ENCODE results near the gene MICAL3. TPM values are rescaled to one million over a fixed set of nuclear protein-coding genes. Genes with fewer than 3 reads are reported as not detected.

Gene MICAL3
- total RNA-seq, 1 experiment from 2014 or later, result 23.7 TPM

GRCh38 chr22:17770180-17771077 lies 253.9 kb downstream of the MICAL3 start:
- intact Hi-C loops (cut with micrococcal nuclease), result no loop called here
- CTCF ChIA-PET, result no interaction called here

GRCh38 chr22:17769716-17770082 lies 254.7 kb downstream of the MICAL3 start:
- no peak for ATAC-seq
- Histone ChIP-seq H3K4me1 (ENCODE audit: insufficient read depth, low read length) (peaks cover 19% of the 10 kb centered on the region), H3K27me3 (ENCODE audit: low read length) (no peaks in the 10 kb centered on the region), H2AFZ (ENCODE audit: low read length) (no peak overlapping the region), H3F3A (ENCODE audit: low read length, unreplicated experiment) (no peaks in the 10 kb centered on the region), H3K79me2 (ENCODE audit: low read length) (peaks cover 63% of the 10 kb centered on the region), H3K9ac (ENCODE audit: low read length) (no peak overlapping the region), H3K9me3 (ENCODE audit: low read length) (no peaks in the 10 kb centered on the region), H3K4me2 (ENCODE audit: low read length) (no peak overlapping the region), H4K20me1 (ENCODE audit: low read length) (0 out of 2 replicates have a peak, but pooled peaks cover 4% of the 10 kb centered on the region), H3K9me2 (replicated peaks; ENCODE audit: low read length) (no peaks in the 10 kb centered on the region), H3K4me3 (ENCODE audit: low read length) (no peak overlapping the region), H3K27ac (ENCODE audit: low read length) (no peak overlapping the region), H3K36me3 (ENCODE audit: low read depth, low read length) (no peaks in the 10 kb centered on the region)
- intact Hi-C loops (cut with micrococcal nuclease), result no loop called here
- ChIA-PET CTCF (no interaction called here), POLR2A (ENCODE audit: unreplicated experiment) (no interaction called here)
- TF ChIP-seq EZH2phosphoT487 (IDR thresholded peaks at IDR 0.05; ENCODE audit: borderline replicate concordance, low read length) (no peak), CTCF (conservative IDR thresholded peaks at IDR 0.05; ENCODE audit: low read depth, low read length) (no peak), EZH2 (IDR thresholded peaks at IDR 0.05; ENCODE audit: low read length, unreplicated experiment) (no peak)
- no peak for DNase-seq
- no TSS peak for BruUV-seq (replicated peaks)

More at GRCh38 chr22:17770180-17771077, 253.9 kb downstream of the MICAL3 start:
- TF ChIP-seq EZH2 (IDR thresholded peaks at IDR 0.05; ENCODE audit: low read length, unreplicated experiment) (no peak), EZH2phosphoT487 (IDR thresholded peaks at IDR 0.05; ENCODE audit: borderline replicate concordance, low read length) (no peak), CTCF (conservative IDR thresholded peaks at IDR 0.05; ENCODE audit: low read depth, low read length) (no peak)
- Histone ChIP-seq H3K36me3 (ENCODE audit: low read depth, low read length) (no peaks in the 10 kb centered on the region), H3K27me3 (ENCODE audit: low read length) (no peaks in the 10 kb centered on the region), H3F3A (ENCODE audit: low read length, unreplicated experiment) (no peaks in the 10 kb centered on the region), H3K9ac (ENCODE audit: low read length) (no peak overlapping the region), H2AFZ (ENCODE audit: low read length) (no peak overlapping the region), H4K20me1 (ENCODE audit: low read length) (0 out of 2 replicates have a peak, but pooled peaks cover 4% of the 10 kb centered on the region), H3K4me2 (ENCODE audit: low read length) (no peak overlapping the region), H3K79me2 (ENCODE audit: low read length) (peaks cover 58% of the 10 kb centered on the region), H3K27ac (ENCODE audit: low read length) (no peak overlapping the region), H3K4me3 (ENCODE audit: low read length) (no peak overlapping the region), H3K4me1 (ENCODE audit: insufficient read depth, low read length) (peaks cover 19% of the 10 kb centered on the region), H3K9me2 (replicated peaks; ENCODE audit: low read length) (no peaks in the 10 kb centered on the region), H3K9me3 (ENCODE audit: low read length) (no peaks in the 10 kb centered on the region)
- POLR2A ChIA-PET (ENCODE audit: unreplicated experiment), result no interaction called here
- no peak for DNase-seq
- no peak for ATAC-seq
- BruUV-seq (replicated peaks), result no TSS peak
